MM.1S (cell line): ENCODE data around the gene CYP27A1.

Experiments
- DNase-seq: peaks from one replicate; pipeline ENCODE4 v3.0.0-alpha.2; 2015
- H2AFZ ChIP-seq: fragments of 300-600 bp; sonication (generic); 2 replicates; pipeline ENCODE4 v1.6.0; 2016; ENCODE audit warnings: antibody characterized with exemption, low read length
- H3F3A ChIP-seq: fragments of 300-600 bp; sonication (generic); 2 replicates; pipeline ENCODE4 v1.6.1; 2016; ENCODE audit warnings: mild to moderate bottlenecking, antibody characterized with exemption, low read length, moderate library complexity, mixed read lengths; ENCODE audit not compliant: insufficient read depth
- H3K27ac ChIP-seq: fragments of 300-600 bp; sonication (generic); 2 replicates; pipeline ENCODE4 v1.5.1; 2016; ENCODE audit warnings: mild to moderate bottlenecking, low read length
- H3K27me3 ChIP-seq: fragments of 300-600 bp; sonication (generic); replicated peaks from 2 replicates; pipeline ENCODE4 v1.6.0; 2016; ENCODE audit warnings: low read length; ENCODE audit not compliant: insufficient read depth
- H3K36me3 ChIP-seq: fragments of 300-600 bp; sonication (generic); replicated peaks from 2 replicates; pipeline ENCODE4 v1.6.1; 2016; ENCODE audit warnings: mild to moderate bottlenecking, low read length, mixed read lengths; ENCODE audit not compliant: insufficient read depth
- H3K4me1 ChIP-seq: fragments of 300-600 bp; sonication (generic); 2 replicates; pipeline ENCODE4 v1.6.1; 2016; ENCODE audit warnings: low read length, mixed read lengths
- H3K4me2 ChIP-seq: fragments of 300-600 bp; sonication (generic); 2 replicates; pipeline ENCODE4 v1.6.0; 2016; ENCODE audit warnings: low read depth, low read length
- H3K4me3 ChIP-seq: fragments of 300-600 bp; sonication (generic); 2 replicates; pipeline ENCODE4 v1.5.1; 2016; ENCODE audit warnings: low read length, mixed read lengths
- H3K79me2 ChIP-seq: fragments of 300-600 bp; sonication (generic); 2 replicates; pipeline ENCODE4 v1.6.1; 2016; ENCODE audit warnings: mixed run types, low read length, mixed read lengths
- H3K9ac ChIP-seq: fragments of 300-600 bp; sonication (generic); 2 replicates; pipeline ENCODE4 v1.6.1; 2016; ENCODE audit warnings: low read length, mixed read lengths
- H3K9me2 ChIP-seq: fragments of 300-600 bp; sonication (generic); replicated peaks from 2 replicates; pipeline ENCODE4 v1.6.1; 2016; ENCODE audit warnings: mild to moderate bottlenecking, low read length, mixed read lengths; ENCODE audit not compliant: insufficient read depth
- H3K9me3 ChIP-seq: fragments of 300-600 bp; sonication (generic); replicated peaks from 2 replicates; pipeline ENCODE4 v1.6.1; 2016; ENCODE audit warnings: mild to moderate bottlenecking, low read length, mixed read lengths; ENCODE audit not compliant: insufficient read depth
- H4K20me1 ChIP-seq: fragments of 300-600 bp; sonication (generic); 2 replicates; pipeline ENCODE4 v1.6.1; 2016; ENCODE audit warnings: mild to moderate bottlenecking, low read length, moderate library complexity, mixed read lengths; ENCODE audit not compliant: insufficient read depth
- EZH2 ChIP-seq: fragments of 300-600 bp; sonication (generic); optimal IDR thresholded peaks from 2 replicates; pipeline ENCODE3; 2017; ENCODE audit warnings: low read depth, mild to moderate bottlenecking, antibody characterized with exemption, low read length, mixed read lengths
- EZH2phosphoT487 ChIP-seq: fragments of 300-600 bp; sonication (generic); IDR thresholded peaks from 2 replicates; pipeline ENCODE4 v1.6.1; 2018; ENCODE audit warnings: antibody characterized with exemption, low read length
- TF ChIP-seq, protein P1 (sequence below): fragments of 300-600 bp; sonication (generic); IDR thresholded peaks from 2 replicates; pipeline ENCODE4 v1.5.1; 2016; ENCODE audit warnings: antibody characterized with exemption, low read length, mixed read lengths

The CYP27A1 gene

GRCh38 chr2:218829868-218830451 lies 48.0 kb downstream of the CYP27A1 start:
- Histone ChIP-seq H3K4me3 (no peak overlapping the region), H4K20me1 (no peaks in the 10 kb centered on the region), H3K4me1 (no peaks in the 10 kb centered on the region), H3K79me2 (no peaks in the 10 kb centered on the region), H3F3A (no peaks in the 10 kb centered on the region), H3K4me2 (no peak overlapping the region), H3K27ac (no peak overlapping the region), H3K36me3 (no peaks in the 10 kb centered on the region), H3K9me2 (no peaks in the 10 kb centered on the region), H3K27me3 (no peaks in the 10 kb centered on the region), H3K9me3 (no peaks in the 10 kb centered on the region), H3K9ac (no peak overlapping the region), H2AFZ (no peak overlapping the region)
- TF ChIP-seq, protein P1, sequence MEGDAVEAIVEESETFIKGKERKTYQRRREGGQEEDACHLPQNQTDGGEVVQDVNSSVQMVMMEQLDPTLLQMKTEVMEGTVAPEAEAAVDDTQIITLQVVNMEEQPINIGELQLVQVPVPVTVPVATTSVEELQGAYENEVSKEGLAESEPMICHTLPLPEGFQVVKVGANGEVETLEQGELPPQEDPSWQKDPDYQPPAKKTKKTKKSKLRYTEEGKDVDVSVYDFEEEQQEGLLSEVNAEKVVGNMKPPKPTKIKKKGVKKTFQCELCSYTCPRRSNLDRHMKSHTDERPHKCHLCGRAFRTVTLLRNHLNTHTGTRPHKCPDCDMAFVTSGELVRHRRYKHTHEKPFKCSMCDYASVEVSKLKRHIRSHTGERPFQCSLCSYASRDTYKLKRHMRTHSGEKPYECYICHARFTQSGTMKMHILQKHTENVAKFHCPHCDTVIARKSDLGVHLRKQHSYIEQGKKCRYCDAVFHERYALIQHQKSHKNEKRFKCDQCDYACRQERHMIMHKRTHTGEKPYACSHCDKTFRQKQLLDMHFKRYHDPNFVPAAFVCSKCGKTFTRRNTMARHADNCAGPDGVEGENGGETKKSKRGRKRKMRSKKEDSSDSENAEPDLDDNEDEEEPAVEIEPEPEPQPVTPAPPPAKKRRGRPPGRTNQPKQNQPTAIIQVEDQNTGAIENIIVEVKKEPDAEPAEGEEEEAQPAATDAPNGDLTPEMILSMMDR, result no peak
- TF ChIP-seq EZH2 (no peak), EZH2phosphoT487 (no peak)
- DNase-seq, result no peak

DNA sequence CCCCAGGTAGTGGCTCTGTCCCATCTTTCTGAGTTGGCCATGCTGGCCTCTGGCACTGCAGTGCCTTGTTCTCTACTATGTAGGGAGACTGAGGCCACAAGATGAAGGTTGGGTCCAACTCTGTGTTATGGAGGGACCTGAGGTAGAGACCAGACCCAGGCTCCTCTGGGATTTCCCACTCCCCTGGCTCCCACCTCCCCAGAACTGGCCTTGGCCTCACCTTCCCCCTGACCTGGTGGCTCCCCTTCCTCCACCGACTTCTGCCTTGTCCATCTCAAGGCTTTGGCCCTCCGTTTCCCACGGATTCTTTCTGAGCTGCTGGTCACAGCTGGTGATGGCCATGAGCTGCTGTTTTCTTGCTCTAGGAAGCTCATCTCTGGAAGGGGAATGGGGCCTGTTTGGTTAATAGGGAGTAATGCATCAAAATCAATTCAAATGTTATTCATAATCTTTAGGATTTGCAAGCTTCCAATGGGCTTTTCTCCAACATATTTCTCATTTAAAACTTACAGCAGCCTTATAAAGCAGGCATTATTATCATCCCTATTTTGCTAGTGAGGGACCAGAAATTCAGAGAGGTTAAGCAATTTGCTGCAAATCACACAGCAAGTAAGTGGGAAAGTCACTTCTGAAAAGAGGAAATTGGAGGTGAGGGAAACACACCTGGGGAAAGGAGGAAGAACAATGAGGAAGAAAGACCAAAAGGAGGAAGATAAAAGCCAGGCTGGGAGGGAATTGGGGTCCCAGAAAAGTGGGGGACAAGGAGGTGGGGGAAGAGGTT lies 48.8 kb downstream of the CYP27A1 start:
- Histone ChIP-seq H3K4me1 (no peaks in the 10 kb centered on the region), H2AFZ (no peak overlapping the region), H3K79me2 (no peaks in the 10 kb centered on the region), H3K36me3 (no peaks in the 10 kb centered on the region), H3F3A (no peaks in the 10 kb centered on the region), H3K27ac (no peak overlapping the region), H3K4me3 (no peak overlapping the region), H4K20me1 (no peaks in the 10 kb centered on the region), H3K9me3 (no peaks in the 10 kb centered on the region), H3K9me2 (no peaks in the 10 kb centered on the region), H3K4me2 (no peak overlapping the region), H3K9ac (no peak overlapping the region), H3K27me3 (no peaks in the 10 kb centered on the region)
- no peak for DNase-seq
- no peak for TF ChIP-seq EZH2phosphoT487
- TF ChIP-seq EZH2, result no peak
- TF ChIP-seq, protein P1, result no peak

DNA sequence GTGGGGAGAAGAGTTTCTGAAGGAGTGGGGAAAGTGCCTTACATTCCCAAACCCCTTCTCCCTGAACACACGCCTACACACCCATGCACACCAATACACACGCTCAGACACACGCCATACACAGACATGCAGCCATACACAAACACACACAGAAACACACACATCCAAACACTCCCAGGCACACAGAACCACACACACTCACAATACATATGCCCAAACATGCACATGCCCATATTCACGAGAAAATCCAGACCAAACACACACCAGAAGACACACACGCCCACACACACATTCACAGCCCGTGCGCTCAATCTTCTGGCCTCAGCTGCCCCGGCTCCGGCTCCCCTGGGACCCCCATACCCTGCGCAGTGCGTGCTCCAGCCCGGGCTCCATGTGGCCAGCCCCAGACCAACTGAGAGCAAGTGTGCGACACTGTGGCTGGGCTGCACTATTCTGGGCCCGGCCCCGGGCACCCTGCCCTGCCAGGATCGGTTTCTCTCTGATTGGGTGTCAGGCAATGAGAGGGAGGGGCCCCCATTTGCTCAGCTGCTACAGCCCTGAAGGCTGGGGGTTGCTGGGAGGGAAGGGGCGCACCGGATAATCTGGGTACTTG lies 49.5 kb downstream of the CYP27A1 start, which contains the start of gene PRKAG3:
Gene PRKAG3, minus strand, starts transcription at position 426 of the 613 bp plus-strand sequence.
- Histone ChIP-seq H3K9me2 (no peaks in the 10 kb centered on the region), H3K9me3 (no peaks in the 10 kb centered on the region), H3K36me3 (no peaks in the 10 kb centered on the region), H3K27ac (no peak within 1 kb of the TSS), H4K20me1 (no peaks in the 10 kb centered on the region), H3F3A (no peaks in the 10 kb centered on the region), H3K9ac (no peak within 1 kb of the TSS), H3K27me3 (no peaks in the 10 kb centered on the region), H2AFZ (no peak within 1 kb of the TSS), H3K4me3 (no peak within 1 kb of the TSS), H3K79me2 (no peaks in the 10 kb centered on the region), H3K4me2 (no peak within 1 kb of the TSS), H3K4me1 (no peaks in the 10 kb centered on the region)
- TF ChIP-seq, protein P1, result no peak
- TF ChIP-seq EZH2phosphoT487 (no peak), EZH2 (no peak)
- no peak for DNase-seq
